ENCODE results near the gene PEX6.

PEX6 gene

GRCh38 chr6:42993445-42993844, 14.5 kb upstream of the PEX6 start:
- DNase-seq (ENCODE audit: low spot score): no peak

GRCh38 chr6:42989923-42990322, 10.9 kb upstream of the PEX6 start:
- DNase-seq (ENCODE audit: low spot score): no peak

GRCh38 chr6:42988486-42989020, 9.6 kb upstream of the PEX6 start:
- no peak for DNase-seq (ENCODE audit: low spot score)

GRCh38 chr6:42987533-42988451, 8.8 kb upstream of the PEX6 start:
- no peak for DNase-seq (ENCODE audit: low spot score)

- no peak for DNase-seq (ENCODE audit: low spot score)
These were observed 6.0 kb upstream of the PEX6 start for GRCh38 chr6:42984924-42985475.

GRCh38 chr6:42984001-42984923, 5.3 kb upstream of the PEX6 start, which contains the start of gene PPP2R5D:
PPP2R5D (plus strand) TSS chr6:42984570; CDS start chr6:42984678, 108 bp downstream.
- peak; percentile 98 for DNase-seq (ENCODE audit: low spot score)

- no peak for DNase-seq (ENCODE audit: low spot score)
These were observed 2.9 kb upstream of the PEX6 start for GRCh38 chr6:42981836-42982235.

GRCh38 chr6:42979523-42980177, 669 bp upstream of the PEX6 start:
- DNase-seq (ENCODE audit: low spot score): peak; percentile 56

GRCh38 chr6:42978487-42978838, 518 bp downstream of the PEX6 start:
- no peak for DNase-seq (ENCODE audit: low spot score)

- no peak for DNase-seq (ENCODE audit: low spot score)
These were observed 4.0 kb downstream of the PEX6 start for GRCh38 chr6:42974919-42975505.

- no peak for DNase-seq (ENCODE audit: low spot score)
These were observed 5.1 kb downstream of the PEX6 start for GRCh38 chr6:42973926-42974325.

- DNase-seq (ENCODE audit: low spot score): no peak
These were observed 7.1 kb downstream of the PEX6 start for GRCh38 chr6:42971746-42972327.

- DNase-seq (ENCODE audit: low spot score): no peak
These were observed 7.9 kb downstream of the PEX6 start for GRCh38 chr6:42970871-42971612.

- no peak for DNase-seq (ENCODE audit: low spot score)
These were observed 9.0 kb downstream of the PEX6 start for GRCh38 chr6:42969934-42970333.

GRCh38 chr6:42969431-42969830, 9.6 kb downstream of the PEX6 start:
- no peak for DNase-seq (ENCODE audit: low spot score)

- no peak for DNase-seq (ENCODE audit: low spot score)
These were observed 10.2 kb downstream of the PEX6 start for GRCh38 chr6:42968783-42969182.

GRCh38 chr6:42968126-42968701, 10.8 kb downstream of the PEX6 start:
- no peak for DNase-seq (ENCODE audit: low spot score)

GRCh38 chr6:42967228-42967627, 11.8 kb downstream of the PEX6 start:
- no peak for DNase-seq (ENCODE audit: low spot score)

GRCh38 chr6:42966571-42966970, 12.4 kb downstream of the PEX6 start:
- no peak for DNase-seq (ENCODE audit: low spot score)
